Liver (tissue), 9 donors: ENCODE results near the gene ADAMTS2. TPM values are rescaled to one million over a fixed set of nuclear protein-coding genes. Genes with fewer than 3 reads are reported as not detected.
"Not testable (repeated sequence)": the region's sequence is repeated elsewhere in the genome, so short reads cannot be mapped to it uniquely, and the experiment has no call there.

Source experiments
- DNase-seq: peaks from one replicate; pipeline ENCODE4 v3.0.0-alpha.2; 2017; ENCODE audit warnings: low spot score
- H3K27ac ChIP-seq, 2 donors: one replicate each; pipeline ENCODE4 v1.7.0; 2013; ENCODE audit warnings: inconsistent platforms in 2 of 2, low read length in 2 of 2, control low read depth in 1 of 2, low read depth in 1 of 2, mild to moderate bottlenecking in 1 of 2
- H3K27me3 ChIP-seq, 4 donors: one replicate each; pipeline versions ENCODE4 v1.6.1 to v1.7.0; 2013; ENCODE audit warnings: low read length in 3 of 4, inconsistent platforms in 1 of 4, mild to moderate bottlenecking in 1 of 4, moderate library complexity in 1 of 4; ENCODE audit not compliant: control insufficient read depth in 4 of 4, insufficient read depth in 4 of 4
- H3K36me3 ChIP-seq, 4 donors: one replicate each; pipeline versions ENCODE4 v1.6.1 to v1.7.0; 2013; ENCODE audit warnings: low read length in 3 of 4, mild to moderate bottlenecking in 3 of 4, low read depth in 1 of 4, moderate library complexity in 1 of 4; ENCODE audit not compliant: control insufficient read depth in 4 of 4, insufficient read depth in 3 of 4
- H3K4me1 ChIP-seq, 4 donors: one replicate each; pipeline versions ENCODE4 v1.6.1 to v1.7.0; 2013; ENCODE audit warnings: low read length in 3 of 4, mild to moderate bottlenecking in 3 of 4, moderate library complexity in 1 of 4; ENCODE audit not compliant: control insufficient read depth in 4 of 4, insufficient read depth in 4 of 4
- H3K4me3 ChIP-seq, 3 donors: one replicate each; pipeline versions ENCODE4 v1.6.1 to v1.7.0; 2013; ENCODE audit warnings: low read length in 3 of 3, control low read depth in 1 of 3, low read depth in 1 of 3, mild to moderate bottlenecking in 1 of 3
- H3K9ac ChIP-seq, 2 donors: one replicate each; pipeline ENCODE4 v1.7.0; 2013; ENCODE audit warnings: low read length in 2 of 2, mild to moderate bottlenecking in 2 of 2, moderate library complexity in 2 of 2, control low read depth in 1 of 2, low read depth in 1 of 2
- H3K9me3 ChIP-seq, 4 donors: one replicate each; pipeline versions ENCODE4 v1.6.1 to v1.7.0; 2013; ENCODE audit warnings: low read length in 3 of 4; ENCODE audit not compliant: control insufficient read depth in 4 of 4
- EGR1 ChIP-seq, 2 donors: IDR thresholded peaks; 2 replicates each; pipeline ENCODE4 v1.6.1; 2016 to 2018; ENCODE audit warnings: antibody characterized with exemption in 2 of 2, low read depth in 2 of 2
- FOXA1 ChIP-seq: IDR thresholded peaks from 2 replicates; pipeline ENCODE4 v1.6.1; 2016; ENCODE audit warnings: antibody characterized with exemption
- FOXA2 ChIP-seq: IDR thresholded peaks from 2 replicates; pipeline ENCODE4 v1.6.1; 2016; ENCODE audit warnings: antibody characterized with exemption
- GABPA ChIP-seq, 2 donors: IDR thresholded peaks in 1 of 2; conservative IDR thresholded peaks in 1 of 2; 2 replicates each; pipeline ENCODE4 v1.6.1; 2016; ENCODE audit warnings: antibody characterized with exemption in 2 of 2, mild to moderate bottlenecking in 1 of 2, moderate library complexity in 1 of 2
- HNF4A ChIP-seq, 2 donors: conservative IDR thresholded peaks; 2 replicates each; pipeline ENCODE4 v1.6.1; 2016; ENCODE audit warnings: antibody characterized with exemption in 2 of 2, mild to moderate bottlenecking in 2 of 2
- HNF4G ChIP-seq: IDR thresholded peaks from 2 replicates; pipeline ENCODE4 v1.6.1; 2016; ENCODE audit warnings: antibody characterized with exemption
- NR2F2 ChIP-seq: IDR thresholded peaks from 2 replicates; pipeline ENCODE4 v1.6.1; 2016; ENCODE audit warnings: antibody characterized with exemption
- RAD21 ChIP-seq, 2 donors: IDR thresholded peaks; 2 replicates each; pipeline ENCODE4 v1.6.1; 2016; ENCODE audit warnings: antibody characterized with exemption in 2 of 2, mild to moderate bottlenecking in 2 of 2
- RXRA ChIP-seq, 2 donors: IDR thresholded peaks; 2 replicates each; pipeline ENCODE4 v1.6.1; 2017 to 2018; ENCODE audit warnings: antibody characterized with exemption in 2 of 2, mild to moderate bottlenecking in 1 of 2
- SP1 ChIP-seq: IDR thresholded peaks from 2 replicates; pipeline ENCODE4 v1.6.1; 2018; ENCODE audit warnings: antibody characterized with exemption, mild to moderate bottlenecking
- TAF1 ChIP-seq: conservative IDR thresholded peaks from 2 replicates; pipeline ENCODE4 v1.6.1; 2016; ENCODE audit warnings: antibody characterized with exemption, mild to moderate bottlenecking
- YY1 ChIP-seq: IDR thresholded peaks from 2 replicates; pipeline ENCODE4 v1.6.1; 2016; ENCODE audit warnings: antibody characterized with exemption, mild to moderate bottlenecking
- WGBS: extraction: QIAGEN DNeasy Blood & Tissue Kit; methylation state at CpG from one replicate; pipeline ENCODE4 v1.1.7; 2013; 5-methylcytosine and 5-hydroxymethylcytosine counted together
- polyA plus RNA-seq, 2 donors: library from polyadenylated mRNA; stranded (reverse) in 1 of 2; unstranded in 1 of 2; fragments of 200-250 nt in 1 of 2; fragments of >200 nt in 1 of 2; fragmentation: Nextera tagmentation in 1 of 2; extraction: Ambion mirVana in 1 of 2; gene quantifications; one replicate each; pipeline versions ENCODE4 v1.2.1 to v1.2.3, GENCODE V29; 2013 to 2015
- total RNA-seq, 2 donors: library from RNA; depleted of rRNA; stranded (reverse); fragments of >200 nt; gene quantifications; one replicate each; pipeline ENCODE4 v1.2.3, GENCODE V29; 2014
- TF ChIP-seq, protein P1 (sequence below): IDR thresholded peaks from 2 replicates; pipeline ENCODE4 v1.6.1; 2016; ENCODE audit warnings: antibody characterized with exemption, mild to moderate bottlenecking
- TF ChIP-seq, protein P2 (sequence below): IDR thresholded peaks from 2 replicates; pipeline ENCODE4 v1.6.1; 2016; ENCODE audit warnings: antibody characterized with exemption
- TF ChIP-seq, protein P3 (sequence below): IDR thresholded peaks from 2 replicates; pipeline ENCODE4 v1.6.1; 2016; ENCODE audit warnings: antibody characterized with exemption
- TF ChIP-seq, protein P4 (sequence below): fragments of 150-350 bp; IDR thresholded peaks from 2 replicates; pipeline ENCODE4 v1.5.1; 2017; ENCODE audit warnings: improper control_type of control experiment, low read depth, low read length; ENCODE audit not compliant: missing input control
- donor health status: healthy.
- donor health status: healthy.
- donor health status: healthy.
- donor health status: healthy.
- donor health status: healthy.

The ADAMTS2 gene
- total and polyA plus RNA-seq, 4 donors: 2.7 to 24.3 (median 12.0) TPM

DNA sequence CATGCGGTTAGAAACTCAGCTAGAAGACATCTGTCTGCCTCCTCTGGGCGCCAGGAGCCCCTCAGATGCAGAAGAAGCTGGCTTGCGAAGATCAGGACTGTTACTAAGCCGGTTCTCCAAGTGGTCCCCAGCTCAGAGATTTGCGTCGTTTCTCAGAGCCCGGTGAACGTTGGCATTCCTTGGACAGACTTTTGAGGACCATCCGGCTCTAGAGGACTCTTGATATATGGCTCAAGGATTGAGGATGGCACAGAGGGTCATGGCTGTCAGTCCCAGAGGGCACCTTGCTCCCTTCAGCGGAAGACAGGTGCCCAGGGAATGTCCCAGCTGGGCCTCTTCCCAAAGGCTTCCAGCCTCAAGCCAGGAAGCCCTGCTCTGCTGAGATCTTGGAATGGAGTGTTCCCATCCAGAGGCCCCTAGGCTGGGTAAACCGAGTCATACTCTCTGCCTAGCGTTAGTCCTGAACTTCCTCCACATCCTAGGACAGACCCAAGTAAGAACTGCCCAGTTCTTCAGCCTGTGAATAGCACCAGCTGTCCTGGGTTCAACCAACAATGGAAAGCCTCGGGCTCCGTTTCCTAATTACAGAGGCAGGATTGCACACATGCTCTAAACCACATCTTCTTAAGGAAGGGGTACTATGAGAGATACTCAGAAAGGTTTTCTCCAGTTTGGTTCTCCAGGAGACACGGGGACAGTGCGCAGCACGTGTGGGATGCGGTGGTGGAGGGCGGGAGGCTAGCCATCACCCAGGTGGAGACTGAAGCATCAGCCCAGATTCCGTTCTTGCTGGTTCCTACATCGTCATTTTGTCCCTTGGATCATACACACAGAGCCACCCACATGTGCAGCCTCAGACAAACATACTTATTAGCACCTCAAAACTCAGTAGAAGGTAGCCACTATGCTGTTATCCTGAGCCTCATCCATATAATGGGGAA, 233.7 kb downstream of the ADAMTS2 start:
- Histone ChIP-seq H3K9ac (no peak overlapping the region), H3K27ac (no peak overlapping the region), H3K4me3 (peak overlapping the region in 1 of 3 donors; percentile 32), H3K9me3 (peaks cover 20 to 53% (median 37%) of the 10 kb centered on the region in 4 donors), H3K4me1 (no peaks in the 10 kb centered on the region), H3K36me3 (no peaks in the 10 kb centered on the region), H3K27me3 (no peaks in the 10 kb centered on the region)
- TF ChIP-seq HNF4A (conservative IDR thresholded peaks at IDR 0.05): no peak
- no peak for TF ChIP-seq GABPA (IDR thresholded peaks at IDR 0.05 in 1 of 2, conservative IDR thresholded peaks at IDR 0.05 in 1 of 2)
- no peak for TF ChIP-seq EGR1 (IDR thresholded peaks at IDR 0.05; ENCODE audit: low read depth in 2 of 2)
- TF ChIP-seq SP1: no peak
- TF ChIP-seq, protein P1, sequence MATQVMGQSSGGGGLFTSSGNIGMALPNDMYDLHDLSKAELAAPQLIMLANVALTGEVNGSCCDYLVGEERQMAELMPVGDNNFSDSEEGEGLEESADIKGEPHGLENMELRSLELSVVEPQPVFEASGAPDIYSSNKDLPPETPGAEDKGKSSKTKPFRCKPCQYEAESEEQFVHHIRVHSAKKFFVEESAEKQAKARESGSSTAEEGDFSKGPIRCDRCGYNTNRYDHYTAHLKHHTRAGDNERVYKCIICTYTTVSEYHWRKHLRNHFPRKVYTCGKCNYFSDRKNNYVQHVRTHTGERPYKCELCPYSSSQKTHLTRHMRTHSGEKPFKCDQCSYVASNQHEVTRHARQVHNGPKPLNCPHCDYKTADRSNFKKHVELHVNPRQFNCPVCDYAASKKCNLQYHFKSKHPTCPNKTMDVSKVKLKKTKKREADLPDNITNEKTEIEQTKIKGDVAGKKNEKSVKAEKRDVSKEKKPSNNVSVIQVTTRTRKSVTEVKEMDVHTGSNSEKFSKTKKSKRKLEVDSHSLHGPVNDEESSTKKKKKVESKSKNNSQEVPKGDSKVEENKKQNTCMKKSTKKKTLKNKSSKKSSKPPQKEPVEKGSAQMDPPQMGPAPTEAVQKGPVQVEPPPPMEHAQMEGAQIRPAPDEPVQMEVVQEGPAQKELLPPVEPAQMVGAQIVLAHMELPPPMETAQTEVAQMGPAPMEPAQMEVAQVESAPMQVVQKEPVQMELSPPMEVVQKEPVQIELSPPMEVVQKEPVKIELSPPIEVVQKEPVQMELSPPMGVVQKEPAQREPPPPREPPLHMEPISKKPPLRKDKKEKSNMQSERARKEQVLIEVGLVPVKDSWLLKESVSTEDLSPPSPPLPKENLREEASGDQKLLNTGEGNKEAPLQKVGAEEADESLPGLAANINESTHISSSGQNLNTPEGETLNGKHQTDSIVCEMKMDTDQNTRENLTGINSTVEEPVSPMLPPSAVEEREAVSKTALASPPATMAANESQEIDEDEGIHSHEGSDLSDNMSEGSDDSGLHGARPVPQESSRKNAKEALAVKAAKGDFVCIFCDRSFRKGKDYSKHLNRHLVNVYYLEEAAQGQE: no peak
- no peak for TF ChIP-seq YY1
- TF ChIP-seq, protein P2, sequence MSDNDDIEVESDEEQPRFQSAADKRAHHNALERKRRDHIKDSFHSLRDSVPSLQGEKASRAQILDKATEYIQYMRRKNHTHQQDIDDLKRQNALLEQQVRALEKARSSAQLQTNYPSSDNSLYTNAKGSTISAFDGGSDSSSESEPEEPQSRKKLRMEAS: no peak
- no peak for TF ChIP-seq RXRA (IDR thresholded peaks at IDR 0.05)
- 82% methylated on average over 21 of the region's 21 CpGs for WGBS
- DNase-seq: no peak

DNA sequence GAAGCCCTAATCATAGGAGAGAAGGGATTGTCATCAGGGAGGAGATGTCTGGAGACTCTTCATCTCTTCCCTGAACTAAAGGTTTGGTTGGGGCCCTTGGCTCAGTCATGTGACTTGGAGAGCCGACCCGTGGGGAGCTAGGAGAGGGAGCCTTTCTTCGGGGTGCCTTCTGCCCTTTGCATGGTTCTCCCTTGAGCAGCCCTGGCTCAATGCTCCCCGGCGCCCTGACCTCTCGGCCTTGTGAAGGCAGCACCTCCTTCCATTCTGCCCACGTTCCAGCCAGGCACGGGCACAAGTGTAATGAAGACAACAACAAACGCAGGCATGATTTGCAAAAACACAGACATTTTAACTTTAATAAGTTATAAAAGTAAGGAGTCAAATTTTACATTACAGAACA, 234.7 kb downstream of the ADAMTS2 start:
- Histone ChIP-seq H3K36me3 (no peaks in the 10 kb centered on the region), H3K4me3 (no peak overlapping the region), H3K27me3 (no peaks in the 10 kb centered on the region), H3K9me3 (peaks cover 18 to 49% (median 35%) of the 10 kb centered on the region in 4 donors), H3K27ac (no peak overlapping the region), H3K4me1 (no peaks in the 10 kb centered on the region), H3K9ac (no peak overlapping the region)
- no peak for TF ChIP-seq GABPA (IDR thresholded peaks at IDR 0.05 in 1 of 2, conservative IDR thresholded peaks at IDR 0.05 in 1 of 2)
- TF ChIP-seq TAF1: no peak
- no peak for TF ChIP-seq HNF4A (conservative IDR thresholded peaks at IDR 0.05)
- TF ChIP-seq FOXA1: no peak
- TF ChIP-seq YY1: no peak
- no peak for TF ChIP-seq HNF4G
- no peak for TF ChIP-seq RXRA (IDR thresholded peaks at IDR 0.05)
- TF ChIP-seq, protein P3, sequence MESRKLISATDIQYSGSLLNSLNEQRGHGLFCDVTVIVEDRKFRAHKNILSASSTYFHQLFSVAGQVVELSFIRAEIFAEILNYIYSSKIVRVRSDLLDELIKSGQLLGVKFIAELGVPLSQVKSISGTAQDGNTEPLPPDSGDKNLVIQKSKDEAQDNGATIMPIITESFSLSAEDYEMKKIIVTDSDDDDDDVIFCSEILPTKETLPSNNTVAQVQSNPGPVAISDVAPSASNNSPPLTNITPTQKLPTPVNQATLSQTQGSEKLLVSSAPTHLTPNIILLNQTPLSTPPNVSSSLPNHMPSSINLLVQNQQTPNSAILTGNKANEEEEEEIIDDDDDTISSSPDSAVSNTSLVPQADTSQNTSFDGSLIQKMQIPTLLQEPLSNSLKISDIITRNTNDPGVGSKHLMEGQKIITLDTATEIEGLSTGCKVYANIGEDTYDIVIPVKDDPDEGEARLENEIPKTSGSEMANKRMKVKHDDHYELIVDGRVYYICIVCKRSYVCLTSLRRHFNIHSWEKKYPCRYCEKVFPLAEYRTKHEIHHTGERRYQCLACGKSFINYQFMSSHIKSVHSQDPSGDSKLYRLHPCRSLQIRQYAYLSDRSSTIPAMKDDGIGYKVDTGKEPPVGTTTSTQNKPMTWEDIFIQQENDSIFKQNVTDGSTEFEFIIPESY: no peak
- TF ChIP-seq NR2F2: no peak
- TF ChIP-seq, protein P2: no peak
- no peak for TF ChIP-seq EGR1 (IDR thresholded peaks at IDR 0.05; ENCODE audit: low read depth in 2 of 2)
- TF ChIP-seq FOXA2: no peak
- TF ChIP-seq SP1: no peak
- TF ChIP-seq, protein P4, sequence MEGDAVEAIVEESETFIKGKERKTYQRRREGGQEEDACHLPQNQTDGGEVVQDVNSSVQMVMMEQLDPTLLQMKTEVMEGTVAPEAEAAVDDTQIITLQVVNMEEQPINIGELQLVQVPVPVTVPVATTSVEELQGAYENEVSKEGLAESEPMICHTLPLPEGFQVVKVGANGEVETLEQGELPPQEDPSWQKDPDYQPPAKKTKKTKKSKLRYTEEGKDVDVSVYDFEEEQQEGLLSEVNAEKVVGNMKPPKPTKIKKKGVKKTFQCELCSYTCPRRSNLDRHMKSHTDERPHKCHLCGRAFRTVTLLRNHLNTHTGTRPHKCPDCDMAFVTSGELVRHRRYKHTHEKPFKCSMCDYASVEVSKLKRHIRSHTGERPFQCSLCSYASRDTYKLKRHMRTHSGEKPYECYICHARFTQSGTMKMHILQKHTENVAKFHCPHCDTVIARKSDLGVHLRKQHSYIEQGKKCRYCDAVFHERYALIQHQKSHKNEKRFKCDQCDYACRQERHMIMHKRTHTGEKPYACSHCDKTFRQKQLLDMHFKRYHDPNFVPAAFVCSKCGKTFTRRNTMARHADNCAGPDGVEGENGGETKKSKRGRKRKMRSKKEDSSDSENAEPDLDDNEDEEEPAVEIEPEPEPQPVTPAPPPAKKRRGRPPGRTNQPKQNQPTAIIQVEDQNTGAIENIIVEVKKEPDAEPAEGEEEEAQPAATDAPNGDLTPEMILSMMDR: no peak
- TF ChIP-seq RAD21 (IDR thresholded peaks at IDR 0.05): no peak
- WGBS: 87% methylated on average over 9 of the region's 9 CpGs
- no peak for DNase-seq

DNA sequence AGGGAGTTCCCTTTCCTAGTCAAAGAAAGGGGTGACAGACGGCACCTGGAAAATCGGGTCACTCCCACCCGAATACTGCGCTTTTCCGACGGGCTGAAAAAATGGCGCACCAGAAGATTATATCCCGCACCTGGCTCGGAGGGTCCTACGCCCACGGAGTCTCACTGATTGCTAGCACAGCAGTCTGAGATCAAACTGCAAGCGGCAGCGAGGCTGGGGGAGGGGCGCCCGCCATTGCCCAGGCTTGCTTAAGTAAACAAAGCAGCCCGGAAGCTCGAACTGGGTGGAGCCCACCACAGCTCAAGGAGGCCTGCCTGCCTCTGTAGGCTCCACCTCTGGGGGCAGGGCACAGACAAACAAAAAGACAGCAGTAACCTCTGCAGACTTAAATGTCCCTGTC, 244.0 kb downstream of the ADAMTS2 start:
- 93% methylated on average over 17 of the region's 17 CpGs for WGBS
- not testable (repeated sequence) for H3K9ac ChIP-seq

More for the DNA sequence above, 244.0 kb downstream of the ADAMTS2 start:
- H3K4me3 ChIP-seq, H3K4me1 ChIP-seq, H3K36me3 ChIP-seq, H3K27me3 ChIP-seq, H3K27ac ChIP-seq, DNase-seq: not testable (repeated sequence)
- H3K9me3 ChIP-seq: peaks cover 15 to 30% (median 22%) of the 10 kb centered on the region in 4 donors
